HG02642 (cell line): ENCODE measurements around the gene FCRL4.

Experiments used
- ATAC-seq: cut with Tn5 transposase; IDR thresholded peaks from one replicate; pipeline ENCODE4 v1.9.1; 2021; ENCODE audit warnings: mild to moderate bottlenecking; ENCODE audit not compliant: unreplicated experiment, poor library complexity

The FCRL4 gene

DNA sequence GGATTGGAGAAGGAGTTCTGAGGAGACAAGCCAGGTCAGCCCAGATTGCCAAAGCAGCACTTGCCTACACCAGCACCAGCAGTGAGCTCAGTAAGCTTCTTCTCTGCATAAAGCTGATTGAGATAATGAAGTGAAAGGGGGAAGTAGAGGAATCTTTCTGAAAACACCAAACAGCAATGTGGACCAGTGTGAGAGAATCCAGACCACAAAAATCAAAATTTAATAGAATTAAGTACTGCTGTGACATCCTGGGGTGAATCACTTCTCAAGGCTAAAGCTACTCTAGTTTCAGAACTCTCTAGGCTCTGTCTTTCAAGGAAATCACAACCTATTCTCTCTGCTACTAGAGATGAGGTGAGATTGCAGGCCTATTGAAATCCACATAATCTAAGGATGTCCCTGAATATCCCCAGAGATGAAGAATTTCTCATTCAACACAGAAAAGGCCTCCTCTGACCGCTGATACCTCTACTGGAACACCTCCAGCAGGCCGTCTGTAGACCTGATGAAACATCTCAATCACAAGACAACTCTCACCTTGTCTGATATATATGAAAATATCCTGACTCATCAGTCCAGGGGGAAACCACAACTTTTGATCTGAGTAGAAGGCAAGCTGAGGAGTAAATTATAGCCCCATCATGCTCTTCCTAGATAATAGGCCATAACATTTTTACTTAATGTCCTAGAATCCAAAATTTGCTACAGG is at the start of gene FCRL4:
Gene FCRL4, minus strand, starts transcription at position 127 of the 709 bp plus-strand sequence. CDS start 141 bp downstream, outside the sequence.
- peak; percentile 56 for ATAC-seq

DNA sequence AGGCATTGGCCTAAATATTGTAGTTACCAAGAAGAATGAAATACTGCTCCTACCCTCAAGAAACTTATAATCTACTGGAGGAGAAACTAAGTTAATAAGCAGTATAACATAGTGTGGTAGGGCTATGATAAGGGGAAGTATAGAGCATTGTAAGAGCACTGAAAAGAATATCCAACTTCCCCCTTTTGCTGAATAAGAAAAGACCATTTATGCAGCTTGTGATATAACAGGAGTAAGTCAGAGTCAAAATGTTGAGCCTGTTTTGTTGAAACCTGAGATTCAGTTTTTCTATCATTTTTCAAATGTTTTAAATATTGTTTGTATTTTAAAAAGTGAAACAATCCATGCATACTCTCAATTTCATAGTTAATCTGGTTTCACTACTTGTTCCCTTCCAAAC is 48.3 kb upstream of the FCRL4 start:
- ATAC-seq: no peak

DNA sequence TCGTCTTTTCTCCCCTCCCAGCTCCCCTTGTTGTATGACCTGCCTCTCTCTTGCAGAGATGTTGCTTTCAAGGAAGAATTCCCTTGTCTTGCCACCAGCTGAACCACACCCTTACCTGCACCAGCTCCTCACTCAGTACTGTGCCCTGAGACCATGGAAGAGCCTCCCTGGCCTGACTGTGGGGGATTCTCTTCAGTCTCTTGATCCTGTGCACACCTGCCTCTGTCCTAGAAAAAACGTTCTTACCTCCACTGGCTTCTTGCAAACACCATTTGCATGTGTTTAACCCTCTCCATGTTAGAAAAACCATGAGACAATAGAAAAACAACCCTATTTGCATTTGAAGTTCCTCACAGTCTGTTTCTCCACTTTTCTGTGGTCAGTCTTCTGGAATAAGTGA is 43.3 kb upstream of the FCRL4 start:
- ATAC-seq: no peak

DNA sequence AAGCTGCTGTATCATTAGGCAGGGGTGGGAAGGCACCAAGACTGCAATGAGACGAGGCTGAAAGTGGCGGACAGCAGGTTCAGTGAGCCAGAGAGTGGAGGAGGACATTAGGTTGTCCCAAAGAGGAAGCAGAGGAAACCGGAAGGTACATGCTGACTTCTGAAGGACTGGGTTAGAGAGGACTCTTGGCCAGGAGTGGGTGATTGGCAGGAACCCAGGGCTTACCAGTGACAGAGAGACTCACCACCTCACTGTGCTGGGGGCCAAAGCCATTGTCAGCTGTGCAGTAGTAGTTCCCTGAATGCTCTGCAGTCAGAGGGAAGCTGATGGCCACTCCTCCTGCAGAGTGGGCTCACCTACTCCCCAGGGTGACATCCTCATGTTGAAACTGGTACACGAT is 41.9 kb upstream of the FCRL4 start:
- ATAC-seq: no peak

DNA sequence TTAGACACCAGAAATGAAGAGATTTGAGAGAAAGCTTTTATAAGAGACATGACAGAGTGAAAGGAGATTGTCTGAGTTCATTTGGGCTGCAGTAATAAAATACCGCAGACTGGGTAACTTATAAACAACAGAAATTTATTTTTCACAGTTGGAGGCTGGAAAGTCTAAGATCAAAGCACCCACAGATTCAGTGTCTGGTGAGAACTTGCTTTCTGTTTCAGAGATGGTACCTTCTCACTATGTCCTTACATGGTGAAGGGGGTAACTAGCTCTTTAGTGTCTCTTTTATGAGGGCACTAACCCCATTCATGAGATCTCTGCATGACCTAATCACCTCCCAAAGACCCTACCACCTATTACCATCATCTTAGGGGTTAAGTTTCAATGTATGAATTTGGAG is 30.9 kb upstream of the FCRL4 start:
- ATAC-seq: no peak

DNA sequence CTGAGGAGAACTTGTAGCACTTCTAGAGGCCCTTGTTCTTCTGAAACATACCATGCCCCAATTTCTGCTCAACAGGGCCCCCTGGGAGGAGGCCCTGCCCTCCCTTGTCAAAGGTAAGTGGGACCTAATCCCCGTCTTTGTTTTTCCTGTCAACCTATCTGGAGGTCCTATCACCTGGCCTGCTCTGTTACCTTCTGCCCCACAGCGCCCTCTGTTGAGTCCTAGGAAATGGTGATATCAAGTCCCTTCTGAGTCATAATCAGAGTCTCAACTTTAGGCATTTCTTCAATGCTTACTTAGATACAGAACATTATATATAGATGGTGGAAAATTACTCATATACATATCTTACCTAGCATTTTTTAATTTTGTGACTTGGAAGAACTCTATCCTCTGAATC is 28.2 kb upstream of the FCRL4 start:
- peak; percentile 64 for ATAC-seq

DNA sequence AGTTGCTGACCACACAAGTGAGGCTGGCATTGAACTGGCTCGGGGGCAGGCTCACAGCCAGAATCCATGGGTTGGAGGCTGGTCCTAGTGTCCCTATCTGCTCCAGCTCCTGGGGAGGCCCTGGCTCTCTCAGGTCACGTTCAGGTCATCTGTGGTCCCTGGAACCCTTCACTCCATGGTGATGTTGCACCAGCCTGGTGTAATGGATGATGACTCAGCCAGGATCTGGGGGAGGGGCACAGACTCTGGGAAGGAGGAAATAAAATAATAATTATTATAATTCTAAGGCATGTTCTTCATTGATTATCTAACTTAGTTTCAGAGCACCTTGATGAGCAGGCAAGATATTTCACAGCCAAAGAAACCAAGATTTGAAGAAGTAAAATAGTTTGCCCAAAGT is 26.6 kb upstream of the FCRL4 start:
- no peak for ATAC-seq

DNA sequence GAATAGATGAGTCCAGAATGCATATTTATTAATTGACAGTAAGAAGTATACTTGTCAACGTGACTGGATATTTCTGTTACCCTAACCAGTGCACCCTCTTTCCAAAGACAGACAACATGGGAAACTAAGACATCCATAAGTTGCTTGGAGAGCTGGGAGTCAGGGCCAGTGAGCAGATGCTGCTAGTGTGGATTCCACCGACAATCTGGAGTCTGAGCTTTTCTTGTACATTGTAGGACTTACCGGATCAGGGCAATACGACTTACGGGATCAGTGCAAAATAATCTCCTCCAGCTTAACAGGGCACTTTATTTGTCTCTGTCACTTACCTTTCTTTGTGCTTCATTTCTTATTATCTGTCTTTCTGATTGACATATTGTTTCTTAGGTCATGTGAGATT is 24.6 kb upstream of the FCRL4 start:
- no peak for ATAC-seq

DNA sequence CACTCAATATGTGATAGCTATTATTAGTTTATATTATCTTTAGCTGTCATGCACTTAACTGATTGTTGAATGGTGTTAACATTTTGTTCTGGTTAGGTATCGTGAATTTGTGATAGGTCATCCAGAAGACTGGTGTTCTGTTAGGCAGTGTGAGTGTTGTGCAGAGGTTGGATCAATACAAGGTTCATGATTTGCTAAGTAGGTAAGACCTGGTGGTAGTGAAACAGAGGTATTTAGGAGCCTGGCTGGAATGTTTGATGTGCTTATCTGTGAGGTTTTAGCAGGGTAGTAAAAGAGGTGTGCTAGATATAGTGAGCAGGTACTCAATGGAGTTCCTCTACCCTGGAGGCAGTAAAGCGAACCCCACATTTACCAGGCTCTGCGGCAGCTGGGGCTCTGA is 20.3 kb upstream of the FCRL4 start:
- no peak for ATAC-seq

DNA sequence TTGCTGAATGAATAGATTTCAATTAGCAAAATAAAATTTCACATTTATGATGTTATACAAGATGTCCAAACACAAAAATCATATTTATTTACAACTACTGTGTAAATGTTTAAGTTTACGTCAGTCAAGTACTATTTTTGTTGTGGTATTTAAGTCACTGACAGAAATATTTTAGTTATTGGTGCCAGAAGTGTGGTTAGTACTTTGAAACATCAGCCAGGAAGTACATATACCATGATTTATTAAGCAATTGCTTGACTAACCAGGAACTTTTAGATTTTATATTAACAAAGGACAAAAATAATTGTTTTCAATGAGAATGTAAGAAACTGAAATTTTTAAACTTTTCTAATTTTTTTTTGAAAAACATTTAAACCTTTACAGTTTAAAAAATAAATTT is 2.4 kb upstream of the FCRL4 start:
- ATAC-seq: no peak

DNA sequence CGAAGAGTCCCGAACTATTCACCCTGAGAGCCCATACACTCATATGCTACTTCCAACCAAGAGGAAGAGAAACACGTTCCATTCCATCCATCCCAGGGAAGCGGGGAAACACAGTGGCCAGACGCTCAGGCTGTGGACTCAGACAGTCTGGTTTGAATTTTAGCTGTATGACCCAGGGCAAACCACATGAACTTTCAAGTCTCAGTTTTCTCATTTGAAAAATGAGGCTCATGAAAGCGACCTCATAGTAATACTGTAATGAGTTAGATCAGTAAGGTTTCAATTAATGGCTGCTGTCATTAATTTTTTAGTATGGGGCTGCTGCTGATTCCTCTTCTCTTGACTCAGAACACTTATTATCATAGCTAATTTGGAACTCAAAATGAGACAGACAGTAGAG is 1.5 kb downstream of the FCRL4 start:
- ATAC-seq: peak; percentile 52

DNA sequence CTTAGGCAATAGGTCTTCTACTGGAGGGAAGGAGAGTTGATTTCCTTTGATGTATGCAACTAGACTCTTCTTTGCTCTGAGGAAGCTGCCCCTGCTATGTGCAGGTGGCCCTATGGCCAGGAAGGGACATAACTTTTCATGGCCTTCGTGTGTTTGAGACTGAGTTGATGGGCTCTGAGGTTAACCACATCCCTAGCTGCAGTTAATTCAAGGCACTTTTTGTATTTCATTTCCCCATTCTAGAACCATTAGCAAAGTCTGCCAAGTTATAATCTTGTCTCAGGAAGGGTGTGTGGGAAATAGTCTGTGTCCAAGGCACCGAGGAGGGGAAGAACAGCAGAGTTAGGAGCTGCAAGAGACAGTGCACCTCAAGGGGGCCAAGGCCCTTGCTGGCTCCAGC is 2.5 kb downstream of the FCRL4 start:
- ATAC-seq: peak; percentile 62

DNA sequence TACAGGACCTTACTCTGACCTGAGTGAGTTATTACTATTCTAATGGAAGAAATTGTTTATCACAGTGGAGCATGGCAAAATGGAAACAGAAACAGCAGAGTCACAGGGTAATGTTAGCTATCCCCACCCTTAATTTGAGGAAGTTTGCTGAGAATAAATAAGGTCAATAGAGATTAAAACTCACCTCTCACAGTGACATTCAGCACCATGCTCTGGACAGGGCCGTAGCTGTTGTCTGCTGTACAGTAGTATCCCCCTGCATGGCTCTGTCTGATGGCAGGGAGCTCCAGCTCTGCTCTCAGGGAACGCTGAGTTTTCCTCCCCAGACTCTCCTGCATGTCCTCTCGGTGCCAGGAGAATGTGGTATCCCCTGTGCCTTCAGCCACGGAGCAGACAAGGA is 11.9 kb downstream of the FCRL4 start:
- no peak for ATAC-seq

DNA sequence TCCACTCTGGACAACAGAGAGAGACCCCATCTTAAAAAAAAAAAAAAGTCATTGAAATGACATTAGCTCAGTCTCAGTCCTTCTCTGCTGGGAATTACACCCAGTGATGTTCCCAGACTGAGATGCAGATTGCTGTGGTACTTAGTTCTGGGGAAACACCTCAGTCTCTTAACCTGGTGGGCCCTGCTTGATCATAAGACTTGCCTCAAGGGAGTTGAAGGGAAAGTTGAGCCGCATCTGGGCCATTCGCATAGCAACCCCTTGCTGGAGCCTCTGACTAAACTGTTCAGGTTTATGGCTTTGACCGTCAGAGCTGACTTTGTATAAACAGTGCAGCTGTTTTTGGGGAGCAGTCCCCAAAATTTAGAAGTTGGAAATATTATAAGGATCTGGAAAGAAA is 13.4 kb downstream of the FCRL4 start:
- ATAC-seq: no peak

DNA sequence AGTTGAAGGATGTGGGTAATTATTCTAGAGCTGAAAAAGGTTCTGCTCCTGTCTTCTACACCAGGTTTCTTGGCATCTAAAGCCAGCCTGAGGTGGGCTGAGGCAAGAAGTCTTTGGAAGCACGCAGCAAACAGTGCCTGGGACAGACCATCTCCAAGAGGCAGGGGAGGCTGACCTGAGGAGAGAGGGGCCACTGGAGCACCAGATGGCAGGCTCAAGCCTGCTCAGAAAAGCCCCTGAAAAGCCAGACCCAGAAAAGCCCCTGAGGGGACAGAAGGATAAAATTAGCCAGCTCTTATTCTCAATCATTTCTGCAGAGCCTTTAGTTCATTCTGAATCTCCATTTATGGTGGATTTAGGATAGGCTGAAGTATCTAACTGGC is 17.1 kb downstream of the FCRL4 start:
- ATAC-seq: no peak

DNA sequence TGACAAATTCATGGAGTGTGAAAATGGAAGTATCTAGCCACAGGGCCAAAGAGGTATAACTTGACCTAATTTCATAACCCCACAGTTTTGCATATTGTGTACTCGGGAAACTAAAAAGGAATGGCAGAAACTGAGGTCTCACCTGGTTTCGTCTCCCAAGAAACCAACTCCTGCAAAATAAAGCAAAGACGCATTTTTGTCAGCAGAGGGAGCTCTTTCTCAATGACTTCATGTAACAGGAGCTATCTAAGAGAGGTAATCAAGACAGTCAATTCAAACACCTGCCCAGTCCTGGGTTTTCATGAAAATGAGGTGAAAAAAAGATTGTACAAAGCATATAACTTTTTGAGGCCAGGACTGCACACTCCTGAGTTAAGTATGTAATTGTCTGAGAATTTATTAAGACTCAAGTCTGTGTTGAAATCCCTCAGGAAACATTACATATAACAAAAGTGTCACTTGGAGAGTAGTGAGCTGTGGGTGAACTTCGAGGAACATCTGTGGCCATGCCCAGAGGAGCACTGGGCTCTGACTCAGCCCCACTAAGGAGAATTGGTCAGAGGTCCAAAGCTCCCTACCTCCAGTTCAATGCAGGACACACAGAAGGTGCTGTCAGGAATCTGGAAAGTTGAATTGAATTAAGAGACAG is 17.6 kb downstream of the FCRL4 start:
- ATAC-seq: no peak

DNA sequence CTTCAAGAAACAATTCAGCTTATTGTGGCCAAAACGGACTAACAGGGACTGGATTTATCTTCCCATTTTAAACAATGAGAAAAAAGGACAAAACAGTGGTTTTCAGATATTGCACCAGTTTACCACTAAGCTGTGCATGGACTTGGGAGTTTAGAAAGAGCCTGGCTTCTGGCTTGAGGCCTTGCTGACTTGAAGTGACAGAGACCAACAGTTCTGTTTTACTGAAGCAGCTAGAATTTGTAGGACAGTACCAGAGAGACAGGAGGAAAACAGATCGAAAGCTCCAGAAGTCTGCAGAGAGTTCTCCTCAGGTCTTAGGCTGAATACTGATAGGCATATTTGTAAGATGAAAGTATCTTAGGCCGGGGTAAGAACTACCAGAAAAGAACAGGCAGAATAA is 20.5 kb downstream of the FCRL4 start:
- ATAC-seq: no peak

DNA sequence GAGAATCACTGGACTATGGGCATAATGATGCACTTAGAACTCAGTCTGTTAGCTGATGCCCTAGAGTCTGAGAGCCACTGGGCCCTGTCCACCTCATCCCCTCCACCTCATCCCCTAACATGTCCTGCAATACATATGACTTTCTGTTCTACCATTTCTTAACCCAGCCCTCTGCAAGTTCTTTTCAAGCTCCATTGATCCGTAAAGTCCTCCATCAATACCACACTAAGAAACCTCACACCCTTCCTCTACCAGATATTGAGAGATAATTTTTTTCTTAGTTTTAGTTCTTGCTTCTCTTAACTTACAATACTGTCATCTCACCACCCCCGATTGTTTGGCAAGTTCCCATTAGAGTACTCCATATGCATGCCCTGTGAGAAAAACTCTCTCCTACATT is 22.1 kb downstream of the FCRL4 start:
- no peak for ATAC-seq

DNA sequence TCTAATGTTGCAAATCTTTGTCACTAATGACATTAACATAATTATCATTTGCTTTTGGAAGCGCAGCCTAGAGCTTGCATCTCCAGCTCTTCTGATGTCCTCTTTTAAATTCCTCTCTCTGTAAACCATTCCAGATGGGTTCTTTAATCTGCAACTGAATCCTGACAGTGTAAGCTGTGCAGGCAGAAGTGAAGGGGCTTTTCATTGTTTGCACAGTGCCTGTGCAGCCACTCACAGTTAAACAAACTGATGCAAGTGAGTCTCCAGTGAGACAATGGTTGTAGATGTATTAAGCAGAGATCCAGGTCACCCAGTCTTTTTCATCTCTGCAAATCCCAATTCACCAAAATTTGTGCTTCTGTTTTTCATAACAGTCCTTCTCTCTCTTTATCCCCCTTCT is 23.0 kb downstream of the FCRL4 start:
- no peak for ATAC-seq

DNA sequence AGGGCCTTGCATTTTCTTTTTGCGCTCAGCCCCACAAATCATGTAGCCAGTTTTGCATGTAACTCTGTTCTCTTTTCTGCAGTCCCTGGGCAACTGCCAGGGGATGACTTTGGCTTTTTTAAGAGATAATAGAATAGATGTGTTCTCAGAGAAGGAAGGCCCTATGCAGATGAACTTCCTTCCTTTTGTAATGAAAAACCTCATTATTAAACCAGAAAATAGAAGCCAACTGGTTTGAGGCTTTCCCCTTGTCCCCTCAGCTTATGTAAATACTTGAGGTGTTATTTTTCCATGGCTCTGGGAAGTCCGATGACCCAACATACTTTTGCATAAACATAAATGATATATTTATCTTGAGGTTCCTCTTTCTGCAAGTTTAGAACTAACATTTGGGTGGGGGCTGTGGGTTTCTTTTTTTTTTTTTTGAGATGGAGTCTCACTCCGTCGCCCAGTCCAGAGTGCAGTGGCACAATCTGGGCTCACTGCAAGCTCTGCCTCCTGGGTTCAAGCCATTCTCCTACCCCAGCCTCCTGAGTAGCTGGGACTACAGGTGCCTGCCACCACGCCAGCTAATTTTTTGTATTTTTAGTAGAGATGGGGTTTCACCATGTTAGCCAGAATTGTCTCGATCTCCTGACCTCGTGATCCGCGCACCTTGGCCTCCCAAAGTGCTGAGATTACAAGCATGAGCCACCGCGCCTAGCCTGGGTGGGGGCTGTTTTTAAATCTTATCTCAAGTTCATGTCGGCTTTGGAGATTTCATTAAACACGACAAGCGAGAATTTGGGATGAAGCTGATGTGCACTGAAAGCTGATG is 31.2 kb downstream of the FCRL4 start:
- peak; percentile 50 for ATAC-seq

DNA sequence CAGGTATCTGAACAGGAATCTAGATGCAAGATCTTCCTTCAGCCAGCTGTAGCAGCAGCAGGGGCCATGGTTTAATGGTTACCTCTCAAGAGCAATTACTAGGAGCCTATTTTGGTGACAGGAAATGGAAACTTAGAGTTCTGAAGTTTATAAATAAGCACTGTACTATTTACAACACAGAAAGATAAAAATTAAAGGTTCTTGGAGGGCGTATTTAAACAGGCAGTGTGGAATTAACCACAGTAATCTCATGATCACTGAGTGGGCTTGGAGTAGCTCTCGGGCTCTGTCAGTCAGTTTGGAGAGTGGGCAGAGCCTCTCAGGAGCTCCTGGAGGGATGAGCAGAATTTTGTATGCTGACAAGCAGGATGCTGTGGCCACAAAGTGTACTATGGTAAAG is 35.4 kb downstream of the FCRL4 start:
- ATAC-seq: peak; percentile 71
